Neuronal stem cell (in vitro differentiated cells): ENCODE measurements around the gene DCT.

Experiments
- DNase-seq: peaks from one replicate; pipeline ENCODE4 v3.0.0-alpha.2; 2013; ENCODE audit warnings: low spot score
- H2AFZ ChIP-seq: one replicate; pipeline ENCODE4 v1.6.1; 2013; ENCODE audit warnings: mild to moderate bottlenecking, low read length, inconsistent platforms
- H2AK5ac ChIP-seq: 2 replicates; pipeline ENCODE4 v1.6.1; 2013; ENCODE audit warnings: low read depth, mild to moderate bottlenecking, inconsistent platforms, low read length, moderate library complexity, mixed read lengths
- H2BK120ac ChIP-seq: 2 replicates; pipeline ENCODE4 v1.6.1; 2013; ENCODE audit warnings: low read depth, mild to moderate bottlenecking, inconsistent platforms, low read length, moderate library complexity, mixed read lengths
- H2BK12ac ChIP-seq: one replicate; pipeline ENCODE4 v1.6.1; 2013; ENCODE audit warnings: low read length, inconsistent platforms
- H2BK15ac ChIP-seq: 2 replicates; pipeline ENCODE4 v1.6.1; 2013; ENCODE audit warnings: mild to moderate bottlenecking, low read length, inconsistent platforms, mixed read lengths
- H2BK5ac ChIP-seq: one replicate; pipeline ENCODE4 v1.6.1; 2013; ENCODE audit warnings: inconsistent platforms, mild to moderate bottlenecking, low read length, moderate library complexity
- H3K14ac ChIP-seq: one replicate; pipeline ENCODE4 v1.6.1; 2013; ENCODE audit warnings: low read length, inconsistent platforms
- H3K18ac ChIP-seq: 2 replicates; pipeline ENCODE4 v1.6.1; 2013; ENCODE audit warnings: low read length, inconsistent platforms
- H3K23ac ChIP-seq: 2 replicates; pipeline ENCODE4 v1.6.1; 2013; ENCODE audit warnings: low read depth, mild to moderate bottlenecking, mixed read lengths, low read length, inconsistent platforms; ENCODE audit not compliant: poor library complexity
- H3K27ac ChIP-seq: replicated peaks from 3 replicates; pipeline ENCODE4 v1.5.1; 2013; ENCODE audit warnings: low read length, inconsistent platforms
- H3K27me3 ChIP-seq, 3 experiments: 2 replicates each; pipeline ENCODE4 v1.6.1; 2013; ENCODE audit warnings: low read length in 3 of 3, mild to moderate bottlenecking in 2 of 3, inconsistent platforms in 1 of 3, low read depth in 1 of 3, mixed read lengths in 1 of 3, moderate library complexity in 1 of 3; ENCODE audit not compliant: control insufficient read depth in 3 of 3, insufficient read depth in 3 of 3
- H3K36me3 ChIP-seq, 2 donors: replicated peaks in 1 of 2; 2 replicates each; pipeline ENCODE4 v1.6.1; 2013; ENCODE audit warnings: low read length in 2 of 2; ENCODE audit not compliant: control insufficient read depth in 2 of 2, insufficient read depth in 2 of 2
- H3K4ac ChIP-seq: 2 replicates; pipeline ENCODE4 v1.6.1; 2013; ENCODE audit warnings: inconsistent platforms, mild to moderate bottlenecking, low read length, moderate library complexity
- H3K4me1 ChIP-seq, 2 donors: 1 replicate in 1 of 2; 2 replicates in 1 of 2; pipeline ENCODE4 v1.6.1; 2013; ENCODE audit warnings: low read length in 2 of 2, low read depth in 1 of 2; ENCODE audit not compliant: control insufficient read depth in 2 of 2, insufficient read depth in 1 of 2
- H3K4me2 ChIP-seq: one replicate; pipeline ENCODE4 v1.6.1; 2013; ENCODE audit warnings: mild to moderate bottlenecking, low read length, inconsistent platforms; ENCODE audit not compliant: insufficient read depth, poor library complexity, severe bottlenecking
- H3K4me3 ChIP-seq, 2 donors: 2 replicates each; pipeline ENCODE4 v1.5.1; 2013; ENCODE audit warnings: low read length in 2 of 2, mild to moderate bottlenecking in 2 of 2, inconsistent platforms in 1 of 2, moderate library complexity in 1 of 2
- H3K79me1 ChIP-seq: one replicate; pipeline ENCODE4 v1.6.1; 2013; ENCODE audit warnings: low read depth, mild to moderate bottlenecking, inconsistent platforms, low read length, moderate library complexity
- H3K9ac ChIP-seq: one replicate; pipeline ENCODE4 v1.6.1; 2013; ENCODE audit warnings: mild to moderate bottlenecking, low read depth, low read length, inconsistent platforms; ENCODE audit not compliant: poor library complexity
- H3K9me3 ChIP-seq, 2 donors: replicated peaks in 1 of 2; 2 replicates each; pipeline versions ENCODE3 to v1.6.1; 2013; ENCODE audit warnings: low read length in 2 of 2, mild to moderate bottlenecking in 2 of 2, inconsistent platforms in 1 of 2, low read depth in 1 of 2, mixed read lengths in 1 of 2, moderate library complexity in 1 of 2; ENCODE audit not compliant: control insufficient read depth in 2 of 2, insufficient read depth in 1 of 2
- H4K8ac ChIP-seq: one replicate; pipeline ENCODE4 v1.6.1; 2013; ENCODE audit warnings: low read depth, mild to moderate bottlenecking, inconsistent platforms, low read length, moderate library complexity
- H4K91ac ChIP-seq: one replicate; pipeline ENCODE4 v1.6.1; 2013; ENCODE audit warnings: low read length, low read depth, mild to moderate bottlenecking, inconsistent platforms; ENCODE audit not compliant: poor library complexity
- WGBS, 2 donors: extraction: QIAGEN DNeasy Blood & Tissue Kit; methylation state at CpG; one replicate each; pipeline ENCODE4 v1.1.7; 2013; ENCODE audit warnings: missing lambda C conversion rate in 2 of 2, mixed read lengths in 1 of 2; ENCODE audit not compliant: insufficient read length in 2 of 2, insufficient replicate concordance in 1 of 2; ENCODE audit errors: extremely low coverage in 2 of 2; 5-methylcytosine and 5-hydroxymethylcytosine counted together

DCT gene

DNA sequence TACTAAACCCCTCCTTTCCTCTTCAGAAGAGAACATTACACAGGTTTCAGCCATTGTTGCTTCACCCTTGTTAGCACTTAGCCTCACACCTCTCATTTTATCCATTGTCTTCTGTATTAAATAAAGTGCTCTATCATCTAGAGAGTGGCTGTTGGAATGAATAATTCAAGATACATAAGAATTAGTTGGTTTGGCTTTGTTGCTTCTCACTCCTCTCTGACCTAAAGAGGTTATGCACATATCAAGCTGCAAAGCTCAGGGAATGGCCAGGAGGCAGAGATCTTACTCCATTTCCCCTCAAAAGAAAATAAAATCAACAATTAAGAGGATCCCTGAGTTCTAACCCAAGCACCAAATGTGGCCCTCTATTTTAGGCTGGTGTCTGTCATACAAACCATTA is 79.7 kb downstream of the DCT start:
- H2AK5ac ChIP-seq = no peak overlapping the region
- no peaks in the 10 kb centered on the region for H3K27me3 ChIP-seq
- H3K4me3 ChIP-seq = no peak overlapping the region
- peaks cover 0 to 1% of the 10 kb centered on the region in 2 donors for H3K4me1 ChIP-seq
- H2BK5ac ChIP-seq = no peak overlapping the region
- no peak overlapping the region for H3K14ac ChIP-seq
- H3K4ac ChIP-seq = no peak overlapping the region
- no peak overlapping the region for H2BK120ac ChIP-seq
- no peaks in the 10 kb centered on the region for H3K9me3 ChIP-seq
- no peak overlapping the region for H3K9ac ChIP-seq
- no peak overlapping the region for H3K27ac ChIP-seq
- no peak overlapping the region for H4K8ac ChIP-seq
- H4K91ac ChIP-seq = no peak overlapping the region
- no peaks in the 10 kb centered on the region for H3K79me1 ChIP-seq
- peaks cover 0 to 1% of the 10 kb centered on the region in 2 donors for H3K36me3 ChIP-seq
- DNase-seq = no peak
- H2BK12ac ChIP-seq = no peak overlapping the region
- no peak overlapping the region for H3K4me2 ChIP-seq
- H3K18ac ChIP-seq = no peak overlapping the region
- no peak overlapping the region for H3K23ac ChIP-seq
- H2BK15ac ChIP-seq = no peak overlapping the region
- no peak overlapping the region for H2AFZ ChIP-seq

DNA sequence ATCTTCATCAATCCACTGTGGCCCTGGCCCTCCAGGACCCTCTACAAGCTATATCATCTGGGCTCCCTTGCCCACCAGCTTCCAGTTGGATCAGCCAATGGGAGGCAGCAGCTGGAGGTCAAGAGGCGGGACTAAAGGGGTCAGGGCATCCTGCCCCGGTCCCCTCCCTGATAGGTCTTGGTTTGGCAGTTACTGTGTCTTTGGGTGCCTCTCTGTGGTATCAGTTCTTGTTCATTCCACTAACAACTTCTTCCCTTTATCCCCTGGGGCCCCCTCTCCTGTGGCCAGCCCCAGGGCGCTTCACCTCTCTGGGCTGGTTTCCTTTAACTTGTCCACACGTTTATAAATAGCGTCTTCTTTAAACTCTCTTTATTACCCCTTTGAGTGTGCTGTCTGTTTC is 83.6 kb downstream of the DCT start:
- Histone ChIP-seq H4K8ac (no peak overlapping the region), H3K14ac (no peak overlapping the region), H3K79me1 (no peaks in the 10 kb centered on the region), H3K23ac (no peak overlapping the region), H3K4me2 (no peak overlapping the region), H3K27ac (no peak overlapping the region), H3K4me3 (no peak overlapping the region), H3K27me3 (no peaks in the 10 kb centered on the region), H3K9me3 (no peaks in the 10 kb centered on the region), H2BK15ac (no peak overlapping the region), H3K4ac (no peak overlapping the region), H2AFZ (no peak overlapping the region), H2BK5ac (no peak overlapping the region), H4K91ac (no peak overlapping the region), H3K36me3 (peaks cover 0 to 1% of the 10 kb centered on the region in 2 donors), H2BK12ac (no peak overlapping the region), H2BK120ac (no peak overlapping the region), H3K18ac (no peak overlapping the region), H2AK5ac (no peak overlapping the region), H3K9ac (no peak overlapping the region), H3K4me1 (peaks cover 0 to 4% of the 10 kb centered on the region in 2 donors)
- DNase-seq = no peak
- WGBS, 2 donors = no CpG with 5 or more reads among the region's 5 CpGs

- no peak overlapping the region for H3K4me2 ChIP-seq
- H2BK120ac ChIP-seq = no peak overlapping the region
- H3K79me1 ChIP-seq = no peaks in the 10 kb centered on the region
- no peak overlapping the region for H4K8ac ChIP-seq
- no peak overlapping the region for H3K4me3 ChIP-seq
- no peak overlapping the region for H3K27ac ChIP-seq
- no peak overlapping the region for H2AK5ac ChIP-seq
- no peak overlapping the region for H2AFZ ChIP-seq
- H3K4me1 ChIP-seq = peaks cover 0 to 4% of the 10 kb centered on the region in 2 donors
- H3K9ac ChIP-seq = no peak overlapping the region
- no peak for DNase-seq
- no peak overlapping the region for H3K14ac ChIP-seq
- H3K36me3 ChIP-seq = peaks cover 0 to 1% of the 10 kb centered on the region in 2 donors
- H3K18ac ChIP-seq = no peak overlapping the region
- no CpG with 5 or more reads among the region's 4 CpGs for WGBS, 2 donors
- H3K23ac ChIP-seq = no peak overlapping the region
- H2BK15ac ChIP-seq = no peak overlapping the region
- H4K91ac ChIP-seq = no peak overlapping the region
- H3K4ac ChIP-seq = no peak overlapping the region
- no peak overlapping the region for H2BK12ac ChIP-seq
- no peaks in the 10 kb centered on the region for H3K9me3 ChIP-seq
- no peak overlapping the region for H2BK5ac ChIP-seq
- H3K27me3 ChIP-seq = no peaks in the 10 kb centered on the region
Observed at GRCh38 chr13:94394723-94395122, 84.8 kb downstream of the DCT start.

GRCh38 chr13:94390881-94391280 is 88.6 kb downstream of the DCT start:
- no CpG with 5 or more reads among the region's 2 CpGs for WGBS, 2 donors
- H3K27me3 ChIP-seq = no peaks in the 10 kb centered on the region
- no peak overlapping the region for H3K23ac ChIP-seq
- H2AK5ac ChIP-seq = no peak overlapping the region
- H3K4me1 ChIP-seq = peaks cover 0 to 7% of the 10 kb centered on the region in 2 donors
- H3K14ac ChIP-seq = no peak overlapping the region
- H3K4me2 ChIP-seq = no peak overlapping the region
- no peak overlapping the region for H4K8ac ChIP-seq
- H2BK120ac ChIP-seq = no peak overlapping the region
- H3K9ac ChIP-seq = no peak overlapping the region
- H4K91ac ChIP-seq = no peak overlapping the region
- no peak overlapping the region for H2BK15ac ChIP-seq
- H3K4ac ChIP-seq = no peak overlapping the region
- H2BK5ac ChIP-seq = no peak overlapping the region
- H3K79me1 ChIP-seq = no peaks in the 10 kb centered on the region
- H3K36me3 ChIP-seq = no peaks in the 10 kb centered on the region
- H2AFZ ChIP-seq = no peak overlapping the region
- H3K9me3 ChIP-seq = no peaks in the 10 kb centered on the region
- H3K18ac ChIP-seq = no peak overlapping the region
- DNase-seq = no peak
- no peak overlapping the region for H3K27ac ChIP-seq
- no peak overlapping the region for H3K4me3 ChIP-seq
- H2BK12ac ChIP-seq = no peak overlapping the region
